HepG2 (cell line): ENCODE measurements around the gene SLC23A3. TPM values are rescaled to one million over a fixed set of nuclear protein-coding genes. Genes with fewer than 3 reads are reported as not detected.

Experiments used
- DMAP1 ChIP-seq: IDR thresholded peaks from 2 replicates; pipeline ENCODE4 v1.6.1; 2016
- DPF2 ChIP-seq: sonication (generic); formaldehyde crosslinking; IDR thresholded peaks from 2 replicates; pipeline ENCODE4 v1.4.0; 2020; ENCODE audit warnings: mild to moderate bottlenecking, low read depth, missing genetic modification reagents, borderline replicate concordance
- HNF4A ChIP-seq: sonication (generic); formaldehyde crosslinking; IDR thresholded peaks from 2 replicates; pipeline ENCODE4 v1.4.0; 2020; ENCODE audit warnings: missing genetic modification reagents
- MTERF4 ChIP-seq: sonication (generic); formaldehyde crosslinking; IDR thresholded peaks from 2 replicates; pipeline ENCODE4 v1.8.0; 2023; ENCODE audit warnings: mild to moderate bottlenecking, missing genetic modification reagents
- PHF8 ChIP-seq: sonication (generic); formaldehyde crosslinking; IDR thresholded peaks from 2 replicates; pipeline ENCODE4 v1.5.0; 2020; ENCODE audit warnings: missing genetic modification reagents
- SIX1 ChIP-seq: sonication (generic); formaldehyde crosslinking; IDR thresholded peaks from 2 replicates; pipeline ENCODE4 v1.4.0; 2020; ENCODE audit warnings: missing genetic modification reagents, borderline replicate concordance
- TARDBP ChIP-seq: sonication (generic); formaldehyde crosslinking; IDR thresholded peaks from 2 replicates; pipeline ENCODE4 v1.8.0; 2022; ENCODE audit warnings: mild to moderate bottlenecking, missing genetic modification reagents
- ZFAT ChIP-seq: sonication (generic); formaldehyde crosslinking; conservative IDR thresholded peaks from 2 replicates; pipeline ENCODE4 v1.8.1; 2023; ENCODE audit warnings: missing genetic modification reagents, inconsistent platforms
- ZNF318 ChIP-seq: sonication (generic); formaldehyde crosslinking; IDR thresholded peaks from 2 replicates; pipeline ENCODE4 v1.4.0; 2020; ENCODE audit warnings: mild to moderate bottlenecking, missing genetic modification reagents
- ZNF547 ChIP-seq: sonication (generic); formaldehyde crosslinking; IDR thresholded peaks from 2 replicates; pipeline ENCODE4 v1.5.1; 2020; ENCODE audit warnings: mild to moderate bottlenecking, missing genetic modification reagents
- ZNF564 ChIP-seq: sonication (generic); formaldehyde crosslinking; IDR thresholded peaks from 2 replicates; pipeline ENCODE4 v1.8.1; 2023; ENCODE audit warnings: mild to moderate bottlenecking, missing genetic modification reagents
- ZNF644 ChIP-seq: IDR thresholded peaks from 2 replicates; pipeline ENCODE4 v1.6.1; 2016; ENCODE audit warnings: low read depth
- ZNF773 ChIP-seq: sonication (generic); formaldehyde crosslinking; IDR thresholded peaks from 2 replicates; pipeline ENCODE4 v1.4.0; 2020; ENCODE audit warnings: missing genetic modification reagents, borderline replicate concordance
- polyA plus RNA-seq, 8 experiments: library from polyadenylated mRNA; depleted of rRNA in 3 of 8; stranded (reverse) in 7 of 8; unstranded in 1 of 8; fragments of >200 nt; fragmentation: Illumina TruSeq in 4 of 8; extraction: Trizol in 4 of 8; gene quantifications; 2 replicates each; pipeline versions ENCODE4 v1.2.1 to v1.2.3, GENCODE V29; 2011 to 2016; ENCODE audit warnings: low read depth in 4 of 8, missing spikeins in 1 of 8, mixed read lengths in 1 of 8; ENCODE audit not compliant: insufficient read depth in 1 of 8
- total RNA-seq, 5 experiments: library from RNA; depleted of rRNA; stranded (reverse); fragments of >200 nt; fragmentation: Illumina TruSeq; extraction: Trizol; gene quantifications; 2 replicates each; pipeline ENCODE4 v1.2.3, GENCODE V29; 2016; ENCODE audit warnings: low read depth in 1 of 5
- TF ChIP-seq, protein P1 (sequence below): sonication (generic); formaldehyde crosslinking; IDR thresholded peaks from 2 replicates; pipeline ENCODE4 v1.8.0; 2022; ENCODE audit warnings: missing genetic modification reagents, mild to moderate bottlenecking, moderate library complexity, borderline replicate concordance

The SLC23A3 gene
- total and polyA plus RNA-seq, 2 of the 13 experiments (the other 11 are each of a cell fraction or from before 2014, with no cell fraction given): 0.38 to 0.78 TPM

- TF ChIP-seq ZNF318 (no peak), MTERF4 (CRISPR knock-in tag) (peak; percentile 42; the same call in 1 of the 2 replicates), DMAP1 (CRISPR knock-in tag) (no peak; the same call in 1 of the 2 replicates), ZNF564 (CRISPR knock-in tag) (no peak), ZNF547 (CRISPR knock-in tag) (peak; percentile 64), DPF2 (peak; percentile 75; the same call in 1 of the 2 replicates), SIX1 (0 out of 2 replicates have a peak, but pooled peaks have one; percentile 55), TARDBP (CRISPR knock-in tag) (peak; percentile 73), ZFAT (CRISPR knock-in tag) (no peak), ZNF773 (CRISPR knock-in tag) (0 out of 2 replicates have a peak, but pooled peaks have one; percentile 43), PHF8 (CRISPR knock-in tag) (peak; percentile 66), ZNF644 (peak; percentile 99), HNF4A (CRISPR knock-in tag) (peak; percentile 98)
- TF ChIP-seq, protein P1, sequence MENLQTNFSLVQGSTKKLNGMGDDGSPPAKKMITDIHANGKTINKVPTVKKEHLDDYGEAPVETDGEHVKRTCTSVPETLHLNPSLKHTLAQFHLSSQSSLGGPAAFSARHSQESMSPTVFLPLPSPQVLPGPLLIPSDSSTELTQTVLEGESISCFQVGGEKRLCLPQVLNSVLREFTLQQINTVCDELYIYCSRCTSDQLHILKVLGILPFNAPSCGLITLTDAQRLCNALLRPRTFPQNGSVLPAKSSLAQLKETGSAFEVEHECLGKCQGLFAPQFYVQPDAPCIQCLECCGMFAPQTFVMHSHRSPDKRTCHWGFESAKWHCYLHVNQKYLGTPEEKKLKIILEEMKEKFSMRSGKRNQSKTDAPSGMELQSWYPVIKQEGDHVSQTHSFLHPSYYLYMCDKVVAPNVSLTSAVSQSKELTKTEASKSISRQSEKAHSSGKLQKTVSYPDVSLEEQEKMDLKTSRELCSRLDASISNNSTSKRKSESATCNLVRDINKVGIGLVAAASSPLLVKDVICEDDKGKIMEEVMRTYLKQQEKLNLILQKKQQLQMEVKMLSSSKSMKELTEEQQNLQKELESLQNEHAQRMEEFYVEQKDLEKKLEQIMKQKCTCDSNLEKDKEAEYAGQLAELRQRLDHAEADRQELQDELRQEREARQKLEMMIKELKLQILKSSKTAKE (CRISPR knock-in tag): peak; percentile 45; the same call in 1 of the 2 replicates
Measured at GRCh38 chr2:219207884-219208740, 38.3 kb upstream of the SLC23A3 start (continued).
